HepG2 (cell line): ENCODE results near the gene KDM5A. TPM values are rescaled to one million over a fixed set of nuclear protein-coding genes. Genes with fewer than 3 reads are reported as not detected.

Experiments used
- ATAC-seq: fragments of 200-7000 bp; cut with Tn5 transposase; 3 replicates; pipeline ENCODE4 v1.9.1; 2020; ENCODE audit warnings: mild to moderate bottlenecking, moderate library complexity
- BruUV-seq: library from RNA; stranded (reverse); fragments of 400-500 nt; replicated peaks from 2 replicates; lab custom pipeline; 2021; lab: Mats Ljungman, UMichigan
- CTCF ChIA-PET: fragments of 300-600 bp; formaldehyde crosslinking; extraction: SDS; loops from one replicate; lab custom pipeline; 2021; ENCODE audit warnings: low total read pairs, inconsistent platforms, low intra/inter-chr PET ratio; lab: Yijun Ruan, JAX
- POLR2A ChIA-PET: fragments of 350-600 bp; sonication (Branson Sonifier 250); formaldehyde crosslinking; loops from one replicate; lab custom pipeline; 2020; ENCODE audit warnings: antibody characterized with exemption, inconsistent platforms; lab: Yijun Ruan, JAX
- DNase-seq: peaks from one replicate; pipeline ENCODE4 v3.0.0-alpha.2; 2015; ENCODE audit warnings: low spot score
- FAIRE-seq: peaks from 3 replicates; lab custom pipeline; 2011; peaks lifted over from hg19 to GRCh38; lab: Jason Lieb, UNC
- H2AFZ ChIP-seq: one replicate; pipeline ENCODE4 v1.6.1; 2011; ENCODE audit warnings: low read length, inconsistent platforms
- H3K27ac ChIP-seq: fragments of 300-600 bp; 3 replicates; pipeline ENCODE4 v1.8.0; 2011; ENCODE audit warnings: mixed run types, mild to moderate bottlenecking, mixed read lengths, low read length, inconsistent platforms; ENCODE audit not compliant: insufficient read depth; ENCODE audit errors: extremely low read length
- H3K27me3 ChIP-seq, 2 experiments: fragments of 200-600 bp in 1 of 2; 2 replicates in 1 of 2; 3 replicates in 1 of 2; pipeline versions ENCODE4 v1.6.0 to v1.8.0; 2011; ENCODE audit warnings: low read length in 2 of 2, mild to moderate bottlenecking in 2 of 2, moderate library complexity in 2 of 2, inconsistent platforms in 1 of 2; ENCODE audit not compliant: insufficient read depth in 2 of 2, control insufficient read depth in 1 of 2
- H3K36me3 ChIP-seq, 2 experiments: fragments of 200-600 bp in 1 of 2; replicated peaks in 1 of 2; 2 replicates in 1 of 2; 3 replicates in 1 of 2; pipeline versions ENCODE4 v1.5.1 to v1.8.0; 2011; ENCODE audit warnings: low read length in 2 of 2, inconsistent platforms in 1 of 2; ENCODE audit not compliant: insufficient read depth in 2 of 2, control insufficient read depth in 1 of 2
- H3K4me1 ChIP-seq: 2 replicates; pipeline ENCODE4 v1.5.1; 2012; ENCODE audit warnings: low read length, inconsistent platforms; ENCODE audit not compliant: insufficient read depth
- H3K4me2 ChIP-seq: 2 replicates; pipeline ENCODE4 v1.6.0; 2011; ENCODE audit warnings: low read depth, low read length, inconsistent platforms
- H3K4me3 ChIP-seq, 3 experiments: fragments of 200-600 bp in 1 of 3; sonication (generic), shearing (Covaris generic) in 1 of 3; replicated peaks in 1 of 3; 2 replicates each; pipeline ENCODE4 v1.5.1; 2011 to 2016; ENCODE audit warnings: low read length in 3 of 3, inconsistent platforms in 2 of 3, low read depth in 2 of 3, mild to moderate bottlenecking in 2 of 3, control low read depth in 1 of 3, mixed read lengths in 1 of 3; ENCODE audit not compliant: insufficient read depth in 1 of 3
- H3K79me2 ChIP-seq: one replicate; pipeline ENCODE4 v1.6.1; 2011; ENCODE audit warnings: low read length, inconsistent platforms; ENCODE audit not compliant: insufficient read depth
- H3K9ac ChIP-seq: 2 replicates; pipeline ENCODE4 v1.6.0; 2011; ENCODE audit warnings: mild to moderate bottlenecking, low read depth, low read length, inconsistent platforms; ENCODE audit not compliant: insufficient read depth
- H3K9me3 ChIP-seq: 2 replicates; pipeline ENCODE4 v1.5.1; 2012; ENCODE audit warnings: mild to moderate bottlenecking, low read length
- H4K20me1 ChIP-seq: 2 replicates; pipeline ENCODE4 v1.6.0; 2011; ENCODE audit warnings: inconsistent platforms, mild to moderate bottlenecking, low read length, moderate library complexity; ENCODE audit not compliant: insufficient read depth
- NFKB2 ChIP-seq: sonication (generic); formaldehyde crosslinking; IDR thresholded peaks from 2 replicates; pipeline ENCODE4 v1.4.0; 2020; ENCODE audit warnings: missing genetic modification reagents, borderline replicate concordance
- TAF15 ChIP-seq: fragments of 200-400 bp; formaldehyde crosslinking; IDR thresholded peaks from one replicate; pipeline ENCODE4 v1.6.1; 2018; ENCODE audit warnings: mild to moderate bottlenecking, low read depth, low read length; ENCODE audit not compliant: poor library complexity, severe bottlenecking
- THYN1 ChIP-seq: sonication (generic); formaldehyde crosslinking; IDR thresholded peaks from 2 replicates; pipeline ENCODE4 v1.8.1; 2023; ENCODE audit warnings: low read depth, mild to moderate bottlenecking, moderate library complexity, missing genetic modification reagents, borderline replicate concordance
- ZKSCAN5 ChIP-seq: sonication (generic); formaldehyde crosslinking; IDR thresholded peaks from 2 replicates; pipeline ENCODE4 v1.5.1; 2020; ENCODE audit warnings: mild to moderate bottlenecking, missing genetic modification reagents
- ZNF432 ChIP-seq: sonication (generic); formaldehyde crosslinking; IDR thresholded peaks from 2 replicates; pipeline ENCODE4 v1.5.0; 2020; ENCODE audit warnings: missing genetic modification reagents, mild to moderate bottlenecking, borderline replicate concordance
- ZNF510 ChIP-seq: sonication (generic); formaldehyde crosslinking; IDR thresholded peaks from 2 replicates; pipeline ENCODE4 v1.4.0; 2020; ENCODE audit warnings: low read depth, mild to moderate bottlenecking, missing genetic modification reagents
- ZNF761 ChIP-seq: sonication (generic); formaldehyde crosslinking; conservative IDR thresholded peaks from 2 replicates; pipeline ENCODE4 v1.4.0; 2020; ENCODE audit warnings: mild to moderate bottlenecking, missing genetic modification reagents
- WGBS: methylation state at CpG from one replicate; pipeline ENCODE4 v1.1.6; 2017; ENCODE audit warnings: low lambda C conversion rate; 5-methylcytosine and 5-hydroxymethylcytosine counted together
- in situ Hi-C: cut with HindIII; loops from 2 replicates; pipeline ENCODE4 v1.10.0; 2017; ENCODE audit warnings: low pct_unique_long_range_greater_than_20kb; ENCODE audit not compliant: extremely low pct_ligation_motif_present
- intact Hi-C: fragments of 100-400 bp; cut with micrococcal nuclease; formaldehyde crosslinking; loops from one replicate; pipeline ENCODE4 v1.10.0; 2022; ENCODE audit not compliant: unreplicated experiment
- polyA plus RNA-seq, 8 experiments: library from polyadenylated mRNA; depleted of rRNA in 3 of 8; stranded (reverse) in 7 of 8; unstranded in 1 of 8; fragments of >200 nt; fragmentation: Illumina TruSeq in 4 of 8; extraction: Trizol in 4 of 8; gene quantifications; 2 replicates each; pipeline versions ENCODE4 v1.2.1 to v1.2.3, GENCODE V29; 2011 to 2016; ENCODE audit warnings: low read depth in 4 of 8, missing spikeins in 1 of 8, mixed read lengths in 1 of 8; ENCODE audit not compliant: insufficient read depth in 1 of 8
- total RNA-seq, 5 experiments: library from RNA; depleted of rRNA; stranded (reverse); fragments of >200 nt; fragmentation: Illumina TruSeq; extraction: Trizol; gene quantifications; 2 replicates each; pipeline ENCODE4 v1.2.3, GENCODE V29; 2016; ENCODE audit warnings: low read depth in 1 of 5

Gene KDM5A
- total and polyA plus RNA-seq, 2 of the 13 experiments (the other 11 are each of a cell fraction or from before 2014, with no cell fraction given) = 12.0 to 29.2 TPM

DNA sequence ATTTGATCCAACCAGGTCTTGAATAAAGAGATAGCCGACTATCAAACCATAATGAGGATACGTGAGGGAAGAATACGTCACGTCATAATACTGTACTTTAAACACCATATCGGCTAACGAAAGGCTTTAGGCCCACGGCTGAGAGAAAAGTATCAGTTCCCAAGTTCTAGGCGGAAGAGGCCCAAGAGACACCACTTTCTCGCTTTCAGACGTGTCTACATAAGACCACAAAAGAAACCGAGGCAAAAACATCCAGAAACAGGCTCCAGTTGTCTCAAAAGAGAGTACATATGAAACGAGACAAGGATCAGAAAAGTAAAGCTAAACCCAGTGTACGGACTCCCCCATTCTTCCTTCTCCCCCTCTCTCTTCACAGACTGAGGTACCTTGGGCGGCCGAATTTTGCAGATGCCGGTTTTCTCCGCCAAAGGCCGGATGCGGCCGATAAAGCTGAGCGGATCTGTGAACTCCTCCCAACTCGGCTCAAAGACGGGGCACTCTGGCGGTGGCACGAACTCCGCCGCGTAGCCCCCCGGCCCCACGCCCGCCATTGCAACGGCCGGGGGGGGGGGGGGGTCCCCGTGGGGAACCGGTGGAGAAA, 479 bp downstream of the KDM5A start (continued):
- TF ChIP-seq ZNF432 (CRISPR knock-in tag) (no peak; the same call in 1 of the 2 replicates), ZKSCAN5 (CRISPR knock-in tag) (no peak), THYN1 (CRISPR knock-in tag) (no peak), ZNF510 (CRISPR knock-in tag) (no peak), ZNF761 (CRISPR knock-in tag) (0 out of 2 replicates have a peak, but pooled peaks have one; percentile 7)

DNA sequence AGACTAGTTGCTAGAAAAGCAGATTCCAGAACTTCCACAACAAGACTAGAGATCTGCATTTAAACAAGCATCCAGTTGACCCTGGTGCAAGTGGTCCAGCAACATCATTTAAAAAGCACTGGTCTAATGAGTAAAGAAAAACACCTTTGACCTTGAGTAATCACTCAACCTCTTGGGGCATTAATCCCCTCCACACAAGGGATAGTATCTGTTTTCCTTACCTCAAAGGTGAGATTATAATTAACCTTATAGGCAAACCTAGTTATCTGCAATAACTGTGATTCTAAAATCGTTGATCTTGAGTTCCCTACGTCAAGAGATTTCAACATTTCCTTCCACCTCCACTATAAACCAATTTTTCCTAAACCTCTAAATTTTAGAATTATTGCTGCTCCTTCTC, 1.1 kb downstream of the KDM5A start:
- ATAC-seq (no peak), DNase-seq (no peak), FAIRE-seq (no peak)
- peaks cover 24% of the 10 kb centered on the region for H4K20me1 ChIP-seq
- no peaks in the 10 kb centered on the region for H3K9me3 ChIP-seq
- WGBS = 0% methylated on average over 2 of the region's 2 CpGs
- CTCF ChIA-PET = no interaction called here
- peak overlapping the region; percentile 84 for H3K4me2 ChIP-seq
- H3K27ac ChIP-seq = peak overlapping the region; percentile 92
- POLR2A ChIA-PET = interaction anchor here (1.7 to 4.5 kb wide), 2 partner anchors 13 to 31 kb away, joined by 4 to 43 read pairs; partner anchors contain the start of gene CCDC77
- H3K36me3 ChIP-seq = peaks cover 8 to 13% of the 10 kb centered on the region in 2 experiments; a peak in 4 of 5 replicates
- BruUV-seq = no TSS peak
- intact Hi-C loops (no loop called here), in situ Hi-C loops (no loop called here)
- peak overlapping the region; percentile 76 to 99 (median 92) for H3K4me3 ChIP-seq
- H3K4me1 ChIP-seq = peaks cover 22% of the 10 kb centered on the region
- H2AFZ ChIP-seq = no peak overlapping the region
- peaks cover 56% of the 10 kb centered on the region for H3K79me2 ChIP-seq
- H3K9ac ChIP-seq = peak overlapping the region; percentile 91
- TF ChIP-seq TAF15 (no peak), NFKB2 (no peak)
- H3K27me3 ChIP-seq = no peaks in the 10 kb centered on the region; a peak in 1 of 5 replicates
